ENCODE data around the gene WBP2. TPM values are rescaled to one million over a fixed set of nuclear protein-coding genes. Genes with fewer than 3 reads are reported as not detected.

The WBP2 gene
- polyA plus RNA-seq, 3 donors: 62.4 to 93.3 (median 67.9) TPM

- Mint-ChIP-seq H3K27me3 (ENCODE audit: low read depth in 3 of 3) (peaks cover 0 to 3% (median 2%) of the 10 kb centered on the region in 3 donors), H3K27ac (no peak overlapping the region), H3K4me3 (no peak overlapping the region), H3K4me1 (peaks cover 22% of the 10 kb centered on the region), H3K9me3 (peaks cover 0 to 2% (median 0%) of the 10 kb centered on the region in 7 donors), H3K36me3 (peaks cover 16 to 35% of the 10 kb centered on the region in 2 donors)
- Histone ChIP-seq H4K20me1 (ENCODE audit: insufficient read depth, low read length) (peaks cover 23% of the 10 kb centered on the region), H3K27me3 (ENCODE audit: control insufficient read depth in 2 of 2, insufficient read depth in 2 of 2, low read length in 2 of 2) (no peaks in the 10 kb centered on the region), H2AFZ (ENCODE audit: insufficient read depth, low read depth, low read length, poor library complexity, severe bottlenecking) (no peak overlapping the region), H3K4me1 (ENCODE audit: control insufficient read depth in 1 of 2, insufficient read depth in 2 of 2, low read length in 2 of 2) (peaks cover 18 to 23% of the 10 kb centered on the region in 2 donors), H3K79me2 (ENCODE audit: insufficient read depth, low read length) (peaks cover 17% of the 10 kb centered on the region), H3K9ac (ENCODE audit: insufficient read depth, low read length, poor library complexity, severe bottlenecking) (no peak overlapping the region), H3K4me3 (replicated peaks in 1 of 3; ENCODE audit: low read depth in 2 of 3, low read length in 3 of 3) (no peak overlapping the region), H3K36me3 (replicated peaks in 1 of 2; ENCODE audit: control insufficient read depth in 1 of 2, insufficient read depth in 2 of 2, low read length in 2 of 2) (peaks cover 15 to 34% of the 10 kb centered on the region in 2 donors), H3K9me3 (replicated peaks in 1 of 2; ENCODE audit: control insufficient read depth in 1 of 2, insufficient read depth in 1 of 2, low read length in 2 of 2) (no peaks in the 10 kb centered on the region), H3K27ac (ENCODE audit: low read depth in 1 of 2, low read length in 2 of 2) (no peak overlapping the region), H3K4me2 (replicated peaks; ENCODE audit: extremely low read depth, low read length, poor library complexity, severe bottlenecking) (no peak overlapping the region)
- TF ChIP-seq CTCF (IDR thresholded peaks at IDR 0.05): no peak
- no peak for DNase-seq
- intact Hi-C loops (cut with micrococcal nuclease): no loop called here
- 93% methylated on average over 13 of the region's 16 CpGs for WGBS (ENCODE audit: insufficient coverage)
These were observed 37.6 kb upstream of the WBP2 start for GRCh38 chr17:75892556-75893224.

DNA sequence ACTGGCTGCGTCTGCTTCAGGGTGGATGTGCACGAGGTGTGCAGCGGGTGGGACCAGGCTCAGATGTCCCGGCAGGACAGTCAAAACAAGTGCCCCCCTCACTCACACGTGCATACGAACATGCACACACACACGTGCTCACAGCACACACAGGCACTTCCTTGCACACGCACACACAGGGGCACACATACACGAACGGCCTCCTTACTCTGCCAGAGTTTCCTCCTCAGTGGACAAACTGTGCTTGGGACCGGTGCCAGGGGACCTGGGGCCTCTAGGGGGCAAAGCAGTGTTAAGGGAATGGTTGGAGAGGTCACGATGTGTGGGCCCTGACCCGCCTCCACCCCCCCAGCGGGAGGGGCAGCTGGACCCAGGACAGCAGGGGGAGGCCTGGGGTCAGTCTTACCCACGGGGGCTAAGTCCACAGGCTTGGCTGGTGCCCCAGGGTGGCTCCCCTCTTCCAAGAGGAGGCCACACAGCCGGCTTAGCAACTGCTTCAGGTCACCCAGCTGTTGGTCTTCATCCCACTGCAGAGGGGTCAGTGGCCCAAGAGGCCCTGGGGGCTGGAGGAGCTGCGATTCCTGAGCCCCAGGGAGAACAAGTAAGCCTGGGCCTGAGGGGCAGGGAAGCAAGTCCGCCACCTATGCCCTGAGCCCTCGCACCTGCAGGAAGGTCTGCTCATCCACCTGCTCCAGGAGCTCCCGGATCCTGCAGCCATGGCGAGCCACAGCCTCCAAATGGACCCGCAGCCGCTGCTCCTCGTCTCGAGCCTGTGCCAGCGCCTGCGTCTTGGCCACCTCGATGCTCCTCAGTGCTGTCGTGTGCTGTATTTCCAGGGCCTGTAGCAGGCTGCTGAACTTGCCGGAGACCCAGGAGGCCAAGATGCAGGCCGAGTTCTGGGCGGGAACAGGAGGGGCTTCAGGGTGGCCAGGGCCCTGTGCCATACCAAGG lies 36.7 kb upstream of the WBP2 start:
- WGBS (ENCODE audit: insufficient coverage): 95% methylated on average over 22 of the region's 32 CpGs
- Mint-ChIP-seq H3K9me3 (peaks cover 0 to 2% (median 0%) of the 10 kb centered on the region in 7 donors), H3K27me3 (ENCODE audit: low read depth in 3 of 3) (peaks cover 0 to 3% (median 3%) of the 10 kb centered on the region in 3 donors), H3K4me3 (no peak overlapping the region), H3K27ac (no peak overlapping the region), H3K4me1 (peaks cover 17% of the 10 kb centered on the region), H3K36me3 (peaks cover 16 to 31% of the 10 kb centered on the region in 2 donors)
- peaks cover 13 to 16% of the 10 kb centered on the region in 2 donors for H3K4me1 ChIP-seq (ENCODE audit: control insufficient read depth in 1 of 2, insufficient read depth in 2 of 2, low read length in 2 of 2)
- no peaks in the 10 kb centered on the region for H3K9me3 ChIP-seq (replicated peaks in 1 of 2; ENCODE audit: control insufficient read depth in 1 of 2, insufficient read depth in 1 of 2, low read length in 2 of 2)
- peaks cover 15 to 34% of the 10 kb centered on the region in 2 donors for H3K36me3 ChIP-seq (replicated peaks in 1 of 2; ENCODE audit: control insufficient read depth in 1 of 2, insufficient read depth in 2 of 2, low read length in 2 of 2)
- intact Hi-C loops (cut with micrococcal nuclease): no loop called here
- H4K20me1 ChIP-seq (ENCODE audit: insufficient read depth, low read length): peaks cover 23% of the 10 kb centered on the region
- H3K27ac ChIP-seq (ENCODE audit: low read depth in 1 of 2, low read length in 2 of 2): no peak overlapping the region
- H3K79me2 ChIP-seq (ENCODE audit: insufficient read depth, low read length): peaks cover 17% of the 10 kb centered on the region
- no peak for TF ChIP-seq CTCF (IDR thresholded peaks at IDR 0.05)
- no peaks in the 10 kb centered on the region for H3K27me3 ChIP-seq (ENCODE audit: control insufficient read depth in 2 of 2, insufficient read depth in 2 of 2, low read length in 2 of 2)
- no peak for DNase-seq
- H3K9ac ChIP-seq (ENCODE audit: insufficient read depth, low read length, poor library complexity, severe bottlenecking): no peak overlapping the region
- no peak overlapping the region for H2AFZ ChIP-seq (ENCODE audit: insufficient read depth, low read depth, low read length, poor library complexity, severe bottlenecking)
- no peak overlapping the region for H3K4me2 ChIP-seq (replicated peaks; ENCODE audit: extremely low read depth, low read length, poor library complexity, severe bottlenecking)
- H3K4me3 ChIP-seq (replicated peaks in 1 of 3; ENCODE audit: low read depth in 2 of 3, low read length in 3 of 3): no peak overlapping the region

All from CD14-positive monocyte (primary cell).